Bronchial epithelial cell (primary cell): ENCODE data around the gene KRT28. TPM values are rescaled to one million over a fixed set of nuclear protein-coding genes. Genes with fewer than 3 reads are reported as not detected.
A peak's percentile ranks its signal among the peaks of the same experiment; 100 is the strongest.

Experiments
- DNase-seq: peaks from one replicate; pipeline ENCODE4 v3.0.0-alpha.2; 2010; ENCODE audit warnings: low read depth
- FAIRE-seq: peaks from 2 replicates; lab custom pipeline; 2011; peaks lifted over from hg19 to GRCh38; lab: Jason Lieb, UNC
- H3K27me3 ChIP-seq: 2 replicates; pipeline ENCODE4 v1.5.1; 2011; ENCODE audit warnings: low read length; ENCODE audit not compliant: control insufficient read depth, insufficient read depth
- H3K36me3 ChIP-seq: 2 replicates; pipeline ENCODE4 v1.5.1; 2011; ENCODE audit warnings: low read length; ENCODE audit not compliant: control insufficient read depth, insufficient read depth
- H3K4me3 ChIP-seq: 2 replicates; pipeline ENCODE4 v1.5.1; 2011; ENCODE audit warnings: mild to moderate bottlenecking, low read depth, low read length, control low read depth
- CTCF ChIP-seq: IDR thresholded peaks from 2 replicates; pipeline ENCODE4 v1.5.1; 2011; ENCODE audit warnings: mild to moderate bottlenecking, moderate library complexity, low read length, control low read depth, inconsistent platforms; ENCODE audit not compliant: insufficient read depth, severe bottlenecking
- total RNA-seq: library from RNA; depleted of rRNA; stranded (reverse); fragments of >200 nt; gene quantifications from 2 replicates; pipeline ENCODE4 v1.2.1, GENCODE V29; 2014

KRT28 gene
- total RNA-seq, 1 donor from 2014 or later, result not detected

- FAIRE-seq (no peak), DNase-seq (no peak)
- Histone ChIP-seq H3K36me3 (no peaks in the 10 kb centered on the region), H3K4me3 (no peak overlapping the region), H3K27me3 (peaks cover 3% of the 10 kb centered on the region)
- no peak for TF ChIP-seq CTCF
Observed at GRCh38 chr17:40800381-40800780, 622 bp upstream of the KRT28 start.

GRCh38 chr17:40796846-40797245 lies 2.9 kb downstream of the KRT28 start:
- FAIRE-seq (no peak), DNase-seq (no peak)
- Histone ChIP-seq H3K36me3 (no peaks in the 10 kb centered on the region), H3K4me3 (no peak overlapping the region), H3K27me3 (peaks cover 10% of the 10 kb centered on the region)
- TF ChIP-seq CTCF, result no peak

- no peak for TF ChIP-seq CTCF
- peaks cover 10% of the 10 kb centered on the region for H3K27me3 ChIP-seq
- DNase-seq, result no peak
- FAIRE-seq, result peak; percentile 50
- no peaks in the 10 kb centered on the region for H3K36me3 ChIP-seq
- H3K4me3 ChIP-seq, result no peak overlapping the region
Observed at GRCh38 chr17:40795019-40795667, 4.6 kb downstream of the KRT28 start.

- Histone ChIP-seq H3K36me3 (no peaks in the 10 kb centered on the region), H3K4me3 (no peak overlapping the region), H3K27me3 (peaks cover 10% of the 10 kb centered on the region)
- TF ChIP-seq CTCF, result no peak
- FAIRE-seq (no peak), DNase-seq (no peak)
Observed at GRCh38 chr17:40794466-40794865, 5.3 kb downstream of the KRT28 start.

- FAIRE-seq (no peak), DNase-seq (no peak)
- no peak for TF ChIP-seq CTCF
Observed at GRCh38 chr17:40793832-40794231, 5.9 kb downstream of the KRT28 start.

More at GRCh38 chr17:40793832-40794231, 5.9 kb downstream of the KRT28 start:
- no peak overlapping the region for H3K4me3 ChIP-seq
- peaks cover 10% of the 10 kb centered on the region for H3K27me3 ChIP-seq
- H3K36me3 ChIP-seq, result no peaks in the 10 kb centered on the region
